ENCODE data around the gene AMACR. TPM values are rescaled to one million over a fixed set of nuclear protein-coding genes. Genes with fewer than 3 reads are reported as not detected.
A peak's percentile ranks its signal among the peaks of the same experiment; 100 is the strongest.

AMACR gene
- total and polyA plus RNA-seq, 2 of the 8 experiments (the other 6 are each of a cell fraction or from before 2014, with no cell fraction given) = 9.1 to 12.6 TPM

DNA sequence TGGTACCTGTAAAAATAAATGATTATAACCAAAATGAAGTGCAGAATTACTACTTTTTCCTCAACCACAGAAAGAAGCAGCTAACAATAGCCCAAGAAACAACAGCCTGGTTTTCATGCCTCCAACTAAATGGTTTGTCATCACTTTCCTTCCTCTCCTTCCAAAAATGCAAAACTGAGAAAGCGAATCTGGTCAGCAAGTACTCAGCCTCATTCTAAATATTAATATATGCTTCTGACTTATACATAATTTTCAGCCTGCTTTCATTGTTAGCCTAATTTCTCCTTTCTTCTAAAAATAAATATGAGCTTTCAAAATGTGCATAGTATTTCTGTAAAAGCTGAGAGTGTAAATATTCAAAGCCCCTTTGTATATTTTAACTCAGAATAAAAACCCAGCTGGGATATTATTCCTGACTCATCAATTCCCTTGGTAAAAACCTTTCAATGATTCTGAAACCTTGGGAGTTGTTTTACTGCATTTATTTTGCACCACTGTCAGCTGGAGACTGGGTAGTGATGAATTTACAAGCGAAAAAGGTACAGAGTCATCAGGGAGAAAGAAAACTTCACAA lies 50.2 kb downstream of the AMACR start:
- no peak overlapping the region for H2AK5ac ChIP-seq (ENCODE audit: low read depth, low read length)
- no peaks in the 10 kb centered on the region for H3K79me2 ChIP-seq (ENCODE audit: control insufficient read depth in 1 of 2, insufficient read depth in 2 of 2, low read length in 2 of 2)
- H3K18ac ChIP-seq (ENCODE audit: extremely low read depth, low read length) = no peak overlapping the region
- FAIRE-seq = peak; percentile 39
- TF ChIP-seq EZH2 (IDR thresholded peaks at IDR 0.05; ENCODE audit: low read depth, low read length, severe bottlenecking) (no peak), POLR2A (IDR thresholded peaks at IDR 0.05; ENCODE audit: control extremely low read depth in 1 of 2, low read depth in 2 of 2, low read length in 2 of 2) (no peak), GTF2F1 (IDR thresholded peaks at IDR 0.05; ENCODE audit: borderline replicate concordance, low read depth, low read length) (no peak), EGR1 (IDR thresholded peaks at IDR 0.05; ENCODE audit: borderline replicate concordance, low read depth, low read length) (no peak), SP2 (IDR thresholded peaks at IDR 0.05; ENCODE audit: low read length) (no peak), E2F6 (IDR thresholded peaks at IDR 0.05) (no peak), JUN (IDR thresholded peaks at IDR 0.05; ENCODE audit: low read depth, low read length) (no peak), TEAD4 (IDR thresholded peaks at IDR 0.05; ENCODE audit: low read depth, low read length) (no peak), RBBP5 (IDR thresholded peaks at IDR 0.05; ENCODE audit: borderline replicate concordance, low read depth, low read length) (no peak), MAFK (IDR thresholded peaks at IDR 0.05; ENCODE audit: low read depth, low read length) (no peak), KDM5A (IDR thresholded peaks at IDR 0.05; ENCODE audit: low read length) (no peak), TAF7 (optimal IDR thresholded peaks at IDR 0.05; ENCODE audit: borderline replicate concordance, low read depth, low read length) (no peak)
- no peak overlapping the region for H3K27ac ChIP-seq (ENCODE audit: low read depth, low read length)
- no peak overlapping the region for H3K4ac ChIP-seq (replicated peaks; ENCODE audit: insufficient read length, low read depth, low read length)
- POLR2A ChIA-PET (ENCODE audit: partially characterized antibody) = no interaction called here
- 37% methylated on average over 2 of the region's 2 CpGs; no CpG with 5 or more reads in 1 of the 2 experiments for WGBS, 2 experiments (ENCODE audit: extremely low coverage in 1 of 2, insufficient coverage in 1 of 2, insufficient read length in 1 of 2, insufficient replicate concordance in 2 of 2, low coverage in 1 of 2, low lambda C conversion rate in 2 of 2, missing lambda C conversion rate in 1 of 2)
- DNase-seq (ENCODE audit: low read depth in 1 of 2, low spot score in 2 of 2) = no peak
- no peak overlapping the region for H4K5ac ChIP-seq (ENCODE audit: insufficient read length, low read depth, low read length)
- H2BK15ac ChIP-seq (ENCODE audit: low read length) = no peak overlapping the region
- H3K4me2 ChIP-seq (ENCODE audit: insufficient read depth in 1 of 2, low read depth in 2 of 2, low read length in 2 of 2) = peak overlapping the region in 1 of 2 experiments; percentile 15; a peak in 1 of 4 replicates
- CTCF ChIA-PET (ENCODE audit: partially characterized antibody) = interaction anchor here (1.5 to 6.4 kb wide), 2 partner anchors 10 to 12 kb away, joined by 3 to 46 read pairs; no protein-coding TSS in a partner anchor
- H4K91ac ChIP-seq (replicated peaks; ENCODE audit: insufficient read length, low read length) = no peak overlapping the region
- H3K14ac ChIP-seq (ENCODE audit: insufficient read length) = no peak overlapping the region
- no peak overlapping the region for H2BK120ac ChIP-seq (replicated peaks; ENCODE audit: low read depth, low read length)
- H4K8ac ChIP-seq (ENCODE audit: extremely low read depth, insufficient read depth, low read length) = no peak overlapping the region
- H3K36me3 ChIP-seq (ENCODE audit: control insufficient read depth in 2 of 4, insufficient read depth in 4 of 4, low read length in 3 of 4) = peaks cover 0 to 4% (median 0%) of the 10 kb centered on the region in 4 experiments; a peak in 1 of 8 replicates
- peaks cover 0 to 10% (median 2%) of the 10 kb centered on the region in 4 experiments; a peak in 2 of 7 replicates for H3K4me1 ChIP-seq (replicated peaks in 1 of 4; ENCODE audit: control insufficient read depth in 3 of 4, insufficient read depth in 4 of 4, low read length in 3 of 4)
- H3K9me3 ChIP-seq (ENCODE audit: insufficient read depth in 2 of 2, low read depth in 1 of 2, low read length in 1 of 2) = peaks cover 9% of the 10 kb centered on the region in 2 experiments; a peak in 2 of 4 replicates
- H3K23me2 ChIP-seq (ENCODE audit: low read depth, low read length) = no peaks in the 10 kb centered on the region; the same call in 1 of the 2 replicates
- no peak overlapping the region for H2BK20ac ChIP-seq (ENCODE audit: low read length)
- H2BK12ac ChIP-seq (ENCODE audit: low read depth, low read length) = no peak overlapping the region
- no peak overlapping the region for H3K23ac ChIP-seq (ENCODE audit: insufficient read length)
- peak overlapping the region; percentile 43; the same call in 1 of the 2 replicates for H2AFZ ChIP-seq (ENCODE audit: low read length)
- H3K56ac ChIP-seq (replicated peaks; ENCODE audit: insufficient read length, low read depth, low read length) = no peak overlapping the region
- H2BK5ac ChIP-seq (ENCODE audit: low read depth, low read length) = no peak overlapping the region
- H3K4me3 ChIP-seq (ENCODE audit: extremely low read depth in 1 of 4, insufficient read depth in 2 of 4, low read depth in 3 of 4, low read length in 4 of 4) = no peak overlapping the region
- H3K27me3 ChIP-seq (replicated peaks in 1 of 4; ENCODE audit: control insufficient read depth in 3 of 4, extremely low read depth in 1 of 4, insufficient read depth in 3 of 4, low read length in 3 of 4) = 0 out of 7 replicates have a peak, but pooled peaks cover 0 to 2% (median 0%) of the 10 kb centered on the region in 4 experiments
- no peaks in the 10 kb centered on the region for H4K20me1 ChIP-seq (replicated peaks in 1 of 2; ENCODE audit: control insufficient read depth in 1 of 2, insufficient read depth in 2 of 2, low read length in 2 of 2)
- no peaks in the 10 kb centered on the region for H3K79me1 ChIP-seq (ENCODE audit: low read depth, low read length)
- H3K9ac ChIP-seq (replicated peaks in 1 of 4; ENCODE audit: extremely low read depth in 1 of 4, low read depth in 3 of 4, low read length in 3 of 4) = no peak overlapping the region

Data from H1 (cell line).